ENCODE data around the gene STRADA. TPM values are rescaled to one million over a fixed set of nuclear protein-coding genes. Genes with fewer than 3 reads are reported as not detected.

STRADA gene
- total and polyA plus RNA-seq, 10 of the 15 experiments (the other 5 are each of a cell fraction or from before 2014, with no cell fraction given), result 13.3 to 54.1 (median 44.0) TPM

DNA sequence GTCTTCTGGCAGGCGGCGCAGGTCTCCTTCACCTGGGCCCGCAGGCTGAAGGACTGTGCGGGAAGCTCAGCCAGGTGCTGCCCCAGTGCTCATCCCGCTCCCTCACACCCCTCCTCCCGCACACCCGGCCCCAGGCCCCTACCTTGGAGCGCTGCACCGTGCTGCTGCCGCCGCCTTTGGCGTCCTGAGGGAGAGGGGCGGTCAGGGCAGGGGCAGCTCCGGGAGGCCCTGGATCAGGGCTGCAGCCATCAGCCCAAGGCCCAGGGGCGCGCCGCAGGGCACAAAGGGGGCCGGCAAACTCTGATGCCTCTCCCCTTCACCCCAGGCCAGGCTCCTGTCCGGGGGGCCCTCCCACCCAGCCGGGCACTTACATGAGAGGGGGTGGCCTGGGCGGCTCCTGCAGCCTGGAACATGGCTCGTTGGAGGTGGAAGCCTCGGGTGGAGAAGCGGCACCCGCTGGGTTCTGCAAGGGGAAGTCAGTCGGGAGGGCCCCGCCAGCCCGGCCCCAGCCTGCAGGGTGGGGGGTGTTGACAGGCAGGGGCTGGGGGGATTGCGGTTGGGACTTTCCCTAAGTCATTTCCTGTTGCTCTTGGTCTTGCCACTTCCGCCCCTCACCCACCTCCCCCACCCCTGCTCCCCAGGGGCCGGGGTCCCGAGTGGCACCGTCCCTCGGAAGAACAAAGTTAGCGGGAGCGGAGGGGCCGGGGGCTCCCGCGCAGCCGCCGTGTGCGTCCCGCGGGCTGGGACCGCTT is 42.5 kb downstream of the STRADA start (continued):
- TF ChIP-seq, protein P1, sequence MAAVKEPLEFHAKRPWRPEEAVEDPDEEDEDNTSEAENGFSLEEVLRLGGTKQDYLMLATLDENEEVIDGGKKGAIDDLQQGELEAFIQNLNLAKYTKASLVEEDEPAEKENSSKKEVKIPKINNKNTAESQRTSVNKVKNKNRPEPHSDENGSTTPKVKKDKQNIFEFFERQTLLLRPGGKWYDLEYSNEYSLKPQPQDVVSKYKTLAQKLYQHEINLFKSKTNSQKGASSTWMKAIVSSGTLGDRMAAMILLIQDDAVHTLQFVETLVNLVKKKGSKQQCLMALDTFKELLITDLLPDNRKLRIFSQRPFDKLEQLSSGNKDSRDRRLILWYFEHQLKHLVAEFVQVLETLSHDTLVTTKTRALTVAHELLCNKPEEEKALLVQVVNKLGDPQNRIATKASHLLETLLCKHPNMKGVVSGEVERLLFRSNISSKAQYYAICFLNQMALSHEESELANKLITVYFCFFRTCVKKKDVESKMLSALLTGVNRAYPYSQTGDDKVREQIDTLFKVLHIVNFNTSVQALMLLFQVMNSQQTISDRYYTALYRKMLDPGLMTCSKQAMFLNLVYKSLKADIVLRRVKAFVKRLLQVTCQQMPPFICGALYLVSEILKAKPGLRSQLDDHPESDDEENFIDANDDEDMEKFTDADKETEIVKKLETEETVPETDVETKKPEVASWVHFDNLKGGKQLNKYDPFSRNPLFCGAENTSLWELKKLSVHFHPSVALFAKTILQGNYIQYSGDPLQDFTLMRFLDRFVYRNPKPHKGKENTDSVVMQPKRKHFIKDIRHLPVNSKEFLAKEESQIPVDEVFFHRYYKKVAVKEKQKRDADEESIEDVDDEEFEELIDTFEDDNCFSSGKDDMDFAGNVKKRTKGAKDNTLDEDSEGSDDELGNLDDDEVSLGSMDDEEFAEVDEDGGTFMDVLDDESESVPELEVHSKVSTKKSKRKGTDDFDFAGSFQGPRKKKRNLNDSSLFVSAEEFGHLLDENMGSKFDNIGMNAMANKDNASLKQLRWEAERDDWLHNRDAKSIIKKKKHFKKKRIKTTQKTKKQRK (IDR thresholded peaks at IDR 0.05; ENCODE audit: low read depth, low read length), result no peak
- TF ChIP-seq ESRRA (IDR thresholded peaks at IDR 0.05; ENCODE audit: low read length) (no peak), ETV6 (conservative IDR thresholded peaks at IDR 0.05 in 1 of 2, IDR thresholded peaks at IDR 0.05 in 1 of 2; ENCODE audit: borderline replicate concordance in 1 of 2, low read depth in 1 of 2) (peak in 1 of 2 experiments; percentile 75; a peak in 2 of 4 replicates), SMC3 (IDR thresholded peaks at IDR 0.05; ENCODE audit: borderline replicate concordance, low read length) (no peak), FOXM1 (IDR thresholded peaks at IDR 0.05; ENCODE audit: low read depth, low read length) (0 out of 2 replicates have a peak, but pooled peaks have one; percentile 57), PML (IDR thresholded peaks at IDR 0.05; ENCODE audit: low read length) (no peak), NR2F1 (conservative IDR thresholded peaks at IDR 0.05) (peak; percentile 80; the same call in 1 of the 2 replicates), BACH1 (IDR thresholded peaks at IDR 0.05; ENCODE audit: borderline replicate concordance) (0 out of 2 replicates have a peak, but pooled peaks have one; percentile 10), RAD21 (IDR thresholded peaks at IDR 0.05; ENCODE audit: insufficient read depth, low read depth, low read length) (no peak), BRCA1 (IDR thresholded peaks at IDR 0.05; ENCODE audit: low read depth, low read length) (no peak), POLR2AphosphoS5 (IDR thresholded peaks at IDR 0.05; ENCODE audit: low read length) (peak; percentile 46), KDM1A (IDR thresholded peaks at IDR 0.05; ENCODE audit: borderline replicate concordance) (no peak), PAX8 (IDR thresholded peaks at IDR 0.05) (no peak), ATF7 (IDR thresholded peaks at IDR 0.05; ENCODE audit: low read depth) (0 out of 2 replicates have a peak, but pooled peaks have one; percentile 37), TCF7 (IDR thresholded peaks at IDR 0.05; ENCODE audit: borderline replicate concordance) (no peak), CREM (IDR thresholded peaks at IDR 0.05; ENCODE audit: low read depth) (peak; percentile 65; the same call in 1 of the 2 replicates), SMARCA5 (IDR thresholded peaks at IDR 0.05) (no peak), WRNIP1 (IDR thresholded peaks at IDR 0.05; ENCODE audit: borderline replicate concordance, low read depth, low read length) (no peak), EZH2 (IDR thresholded peaks at IDR 0.05; ENCODE audit: borderline replicate concordance, control insufficient read depth, low read depth, low read length) (no peak), SUPT20H (IDR thresholded peaks at IDR 0.05; ENCODE audit: borderline replicate concordance, control insufficient read depth, low read depth, low read length) (no peak), FOS (IDR thresholded peaks at IDR 0.05; ENCODE audit: borderline replicate concordance, extremely low read depth, insufficient read length) (no peak)
- TF ChIP-seq, protein P2, sequence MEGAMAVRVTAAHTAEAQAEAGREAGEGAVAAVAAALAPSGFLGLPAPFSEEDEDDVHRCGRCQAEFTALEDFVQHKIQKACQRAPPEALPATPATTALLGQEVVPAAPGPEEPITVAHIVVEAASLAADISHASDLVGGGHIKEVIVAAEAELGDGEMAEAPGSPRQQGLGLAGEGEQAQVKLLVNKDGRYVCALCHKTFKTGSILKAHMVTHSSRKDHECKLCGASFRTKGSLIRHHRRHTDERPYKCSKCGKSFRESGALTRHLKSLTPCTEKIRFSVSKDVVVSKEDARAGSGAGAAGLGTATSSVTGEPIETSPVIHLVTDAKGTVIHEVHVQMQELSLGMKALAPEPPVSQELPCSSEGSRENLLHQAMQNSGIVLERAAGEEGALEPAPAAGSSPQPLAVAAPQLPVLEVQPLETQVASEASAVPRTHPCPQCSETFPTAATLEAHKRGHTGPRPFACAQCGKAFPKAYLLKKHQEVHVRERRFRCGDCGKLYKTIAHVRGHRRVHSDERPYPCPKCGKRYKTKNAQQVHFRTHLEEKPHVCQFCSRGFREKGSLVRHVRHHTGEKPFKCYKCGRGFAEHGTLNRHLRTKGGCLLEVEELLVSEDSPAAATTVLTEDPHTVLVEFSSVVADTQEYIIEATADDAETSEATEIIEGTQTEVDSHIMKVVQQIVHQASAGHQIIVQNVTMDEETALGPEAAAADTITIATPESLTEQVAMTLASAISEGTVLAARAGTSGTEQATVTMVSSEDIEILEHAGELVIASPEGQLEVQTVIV (IDR thresholded peaks at IDR 0.05; ENCODE audit: borderline replicate concordance, partially characterized antibody), result no peak
- TF ChIP-seq, protein P3, sequence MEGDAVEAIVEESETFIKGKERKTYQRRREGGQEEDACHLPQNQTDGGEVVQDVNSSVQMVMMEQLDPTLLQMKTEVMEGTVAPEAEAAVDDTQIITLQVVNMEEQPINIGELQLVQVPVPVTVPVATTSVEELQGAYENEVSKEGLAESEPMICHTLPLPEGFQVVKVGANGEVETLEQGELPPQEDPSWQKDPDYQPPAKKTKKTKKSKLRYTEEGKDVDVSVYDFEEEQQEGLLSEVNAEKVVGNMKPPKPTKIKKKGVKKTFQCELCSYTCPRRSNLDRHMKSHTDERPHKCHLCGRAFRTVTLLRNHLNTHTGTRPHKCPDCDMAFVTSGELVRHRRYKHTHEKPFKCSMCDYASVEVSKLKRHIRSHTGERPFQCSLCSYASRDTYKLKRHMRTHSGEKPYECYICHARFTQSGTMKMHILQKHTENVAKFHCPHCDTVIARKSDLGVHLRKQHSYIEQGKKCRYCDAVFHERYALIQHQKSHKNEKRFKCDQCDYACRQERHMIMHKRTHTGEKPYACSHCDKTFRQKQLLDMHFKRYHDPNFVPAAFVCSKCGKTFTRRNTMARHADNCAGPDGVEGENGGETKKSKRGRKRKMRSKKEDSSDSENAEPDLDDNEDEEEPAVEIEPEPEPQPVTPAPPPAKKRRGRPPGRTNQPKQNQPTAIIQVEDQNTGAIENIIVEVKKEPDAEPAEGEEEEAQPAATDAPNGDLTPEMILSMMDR (IDR thresholded peaks at IDR 0.05 in 2 of 3, conservative IDR thresholded peaks at IDR 0.05 in 1 of 3; ENCODE audit: control insufficient read depth in 2 of 3, extremely low read depth in 1 of 3, insufficient read depth in 1 of 3, low read depth in 3 of 3, low read length in 3 of 3), result no peak
